GM12878 (cell line): ENCODE measurements around the gene GON7. TPM values are rescaled to one million over a fixed set of nuclear protein-coding genes. Genes with fewer than 3 reads are reported as not detected.

Source experiments
- ATAC-seq: fragments of 200-7000 bp; cut with Tn5 transposase; 3 replicates; pipeline ENCODE4 v1.9.1; 2020; ENCODE audit warnings: mild to moderate bottlenecking, moderate library complexity
- BruUV-seq: library from RNA; stranded (reverse); fragments of 400-500 nt; replicated peaks from 2 replicates; lab custom pipeline; 2021; lab: Mats Ljungman, UMichigan
- CTCF ChIA-PET: fragments of 300-600 bp; sonication (Branson Sonifier 250); formaldehyde crosslinking; extraction: SDS; loops from one replicate; lab custom pipeline; 2021; ENCODE audit warnings: inconsistent platforms; lab: Yijun Ruan, JAX
- POLR2A ChIA-PET: fragments of 350-600 bp; formaldehyde crosslinking; extraction: SDS; loops from one replicate; lab custom pipeline; 2021; ENCODE audit warnings: inconsistent platforms; lab: Charles Lee
- RAD21 ChIA-PET: fragments of 300-600 bp; sonication (Branson Sonifier 250); formaldehyde crosslinking; loops from one replicate; lab custom pipeline; 2023; ENCODE audit warnings: antibody characterized with exemption; ENCODE audit not compliant: unreplicated experiment; lab: Charles Lee
- SMC1A ChIA-PET: fragments of 300-600 bp; sonication (Branson Sonifier 250); formaldehyde crosslinking; loops from one replicate; lab custom pipeline; 2023; ENCODE audit not compliant: unreplicated experiment, uncharacterized antibody; lab: Charles Lee
- DNase-seq: peaks from one replicate; pipeline ENCODE4 v3.0.0-alpha.2; 2011; ENCODE audit warnings: low read depth, low spot score
- FAIRE-seq: peaks from 3 replicates; lab custom pipeline; 2011; peaks lifted over from hg19 to GRCh38; lab: Jason Lieb, UNC
- H2AFZ ChIP-seq: 2 replicates; pipeline ENCODE4 v1.6.0; 2011; ENCODE audit warnings: low read depth, low read length, control low read depth; ENCODE audit not compliant: control insufficient read depth
- H3K27ac ChIP-seq: 2 replicates; pipeline ENCODE4 v1.5.1; 2011; ENCODE audit warnings: control low read depth; ENCODE audit not compliant: control insufficient read depth, insufficient read depth
- H3K27me3 ChIP-seq, 2 experiments: replicated peaks in 1 of 2; 2 replicates each; pipeline versions ENCODE4 v1.6.0 to v1.6.1; 2011; ENCODE audit warnings: low read length in 1 of 2; ENCODE audit not compliant: control insufficient read depth in 2 of 2, insufficient read depth in 2 of 2
- H3K36me3 ChIP-seq, 2 experiments: 2 replicates each; pipeline ENCODE4 v1.5.1; 2011; ENCODE audit warnings: low read length in 1 of 2; ENCODE audit not compliant: control insufficient read depth in 2 of 2, insufficient read depth in 2 of 2
- H3K4me1 ChIP-seq: 2 replicates; pipeline ENCODE4 v1.6.1; 2011; ENCODE audit warnings: mild to moderate bottlenecking, low read length, moderate library complexity, mixed read lengths; ENCODE audit not compliant: control insufficient read depth, insufficient read depth
- H3K4me2 ChIP-seq: 2 replicates; pipeline ENCODE4 v1.6.0; 2011; ENCODE audit warnings: control low read depth; ENCODE audit not compliant: control insufficient read depth, insufficient read depth
- H3K4me3 ChIP-seq: fragments of 200-600 bp; sonication (generic); 2 replicates; pipeline ENCODE4 v1.5.1; 2016
- H3K79me2 ChIP-seq: 2 replicates; pipeline ENCODE4 v1.6.0; 2011; ENCODE audit warnings: low read length; ENCODE audit not compliant: control insufficient read depth, insufficient read depth
- H3K9ac ChIP-seq: 2 replicates; pipeline ENCODE4 v1.8.0; 2011; ENCODE audit warnings: low read length, control low read depth, mixed read lengths; ENCODE audit not compliant: control insufficient read depth, insufficient read depth
- H3K9me3 ChIP-seq: replicated peaks from 3 replicates; pipeline ENCODE4 v1.5.1; 2011; ENCODE audit warnings: mild to moderate bottlenecking, low read length; ENCODE audit not compliant: control insufficient read depth, insufficient read depth
- H4K20me1 ChIP-seq: 2 replicates; pipeline ENCODE4 v1.6.0; 2011; ENCODE audit not compliant: control insufficient read depth, insufficient read depth
- RCOR1 ChIP-seq: conservative IDR thresholded peaks from 2 replicates; pipeline ENCODE4 v1.6.1; 2012; ENCODE audit warnings: low read depth, low read length, improper control_type of control experiment
- SMAD5 ChIP-seq: IDR thresholded peaks from 2 replicates; pipeline ENCODE4 v1.6.1; 2016; ENCODE audit warnings: antibody characterized with exemption, low read depth
- WGBS: methylation state at CpG from one replicate; pipeline ENCODE4 v1.1.6; 2016; ENCODE audit warnings: low lambda C conversion rate; ENCODE audit not compliant: insufficient replicate concordance, insufficient coverage; ENCODE audit errors: missing lambda C conversion rate; 5-methylcytosine and 5-hydroxymethylcytosine counted together
- in situ Hi-C: fragments of 300-500 bp; cut with MboI; formaldehyde crosslinking; loops from 9 replicates; pipeline ENCODE4 v1.14.3; 2018; ENCODE audit warnings: mixed read lengths
- intact Hi-C: fragments of 100-400 bp; cut with micrococcal nuclease; formaldehyde crosslinking; loops from one replicate; pipeline ENCODE4 v1.14.2; 2022; ENCODE audit not compliant: unreplicated experiment
- polyA plus RNA-seq, 11 experiments: library from polyadenylated mRNA; depleted of rRNA in 4 of 11; unstranded in 6 of 11; stranded (reverse) in 5 of 11; fragments of >200 nt; fragmentation: Nextera tagmentation in 4 of 11; fragmentation: Illumina TruSeq in 1 of 11; extraction: Ambion mirVana in 4 of 11; extraction: Trizol in 1 of 11; gene quantifications; 1 replicate in 1 of 11; 2 replicates in 10 of 11; pipeline versions ENCODE4 v1.2.1 to v1.2.3, GENCODE V29; 2011 to 2016; ENCODE audit warnings: inconsistent platforms in 2 of 11, missing spikeins in 2 of 11, low read depth in 1 of 11
- total RNA-seq, 4 experiments: library from RNA; depleted of rRNA in 3 of 4; stranded (reverse); fragments of >200 nt in 3 of 4; fragmentation: Illumina TruSeq in 1 of 4; extraction: Trizol in 1 of 4; gene quantifications; 2 replicates each; pipeline versions ENCODE4 v1.2.1 to v1.2.3, GENCODE V29; 2013 to 2021
- TF ChIP-seq, protein P1 (sequence below): IDR thresholded peaks from 2 replicates; pipeline ENCODE4 v1.6.1; 2012; ENCODE audit warnings: low read depth, low read length, improper control_type of control experiment
- TF ChIP-seq, protein P2 (sequence below): IDR thresholded peaks from 2 replicates; pipeline ENCODE4 v1.6.1; 2012; ENCODE audit warnings: mild to moderate bottlenecking, low read depth, low read length
- TF ChIP-seq, protein P3 (sequence below): fragments of 450-650 bp; IDR thresholded peaks from 2 replicates; pipeline ENCODE4 v1.6.1; 2016; ENCODE audit warnings: mild to moderate bottlenecking
- TF ChIP-seq, protein P4 (sequence below): fragments of 450-650 bp; formaldehyde crosslinking; IDR thresholded peaks from 2 replicates; pipeline ENCODE4 v1.5.0; 2022; ENCODE audit warnings: mild to moderate bottlenecking, missing genetic modification characterization

Gene GON7
- total and polyA plus RNA-seq, 10 of the 15 experiments (the other 5 are each of a cell fraction or from before 2014, with no cell fraction given): 21.6 to 59.0 (median 33.0) TPM

DNA sequence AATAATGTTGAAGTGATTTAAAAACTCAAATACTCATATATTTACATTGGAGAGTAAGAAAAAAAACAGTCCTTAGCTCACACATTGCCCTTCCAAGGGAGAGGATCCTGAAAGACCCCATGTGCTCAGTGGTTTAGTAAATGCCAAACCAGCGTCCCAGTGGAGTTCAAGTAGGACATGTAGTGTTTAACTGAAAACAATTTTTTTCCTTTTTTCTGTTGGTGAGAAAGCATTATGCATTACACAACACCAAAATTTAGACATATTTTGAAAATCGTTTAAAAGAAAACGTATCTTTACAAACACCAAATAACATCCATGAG is 33.8 kb upstream of the GON7 start (continued):
- TF ChIP-seq, protein P1, sequence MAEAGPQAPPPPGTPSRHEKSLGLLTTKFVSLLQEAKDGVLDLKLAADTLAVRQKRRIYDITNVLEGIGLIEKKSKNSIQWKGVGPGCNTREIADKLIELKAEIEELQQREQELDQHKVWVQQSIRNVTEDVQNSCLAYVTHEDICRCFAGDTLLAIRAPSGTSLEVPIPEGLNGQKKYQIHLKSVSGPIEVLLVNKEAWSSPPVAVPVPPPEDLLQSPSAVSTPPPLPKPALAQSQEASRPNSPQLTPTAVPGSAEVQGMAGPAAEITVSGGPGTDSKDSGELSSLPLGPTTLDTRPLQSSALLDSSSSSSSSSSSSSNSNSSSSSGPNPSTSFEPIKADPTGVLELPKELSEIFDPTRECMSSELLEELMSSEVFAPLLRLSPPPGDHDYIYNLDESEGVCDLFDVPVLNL: no peak
- TF ChIP-seq, all 136 proteins: peak for 0

DNA sequence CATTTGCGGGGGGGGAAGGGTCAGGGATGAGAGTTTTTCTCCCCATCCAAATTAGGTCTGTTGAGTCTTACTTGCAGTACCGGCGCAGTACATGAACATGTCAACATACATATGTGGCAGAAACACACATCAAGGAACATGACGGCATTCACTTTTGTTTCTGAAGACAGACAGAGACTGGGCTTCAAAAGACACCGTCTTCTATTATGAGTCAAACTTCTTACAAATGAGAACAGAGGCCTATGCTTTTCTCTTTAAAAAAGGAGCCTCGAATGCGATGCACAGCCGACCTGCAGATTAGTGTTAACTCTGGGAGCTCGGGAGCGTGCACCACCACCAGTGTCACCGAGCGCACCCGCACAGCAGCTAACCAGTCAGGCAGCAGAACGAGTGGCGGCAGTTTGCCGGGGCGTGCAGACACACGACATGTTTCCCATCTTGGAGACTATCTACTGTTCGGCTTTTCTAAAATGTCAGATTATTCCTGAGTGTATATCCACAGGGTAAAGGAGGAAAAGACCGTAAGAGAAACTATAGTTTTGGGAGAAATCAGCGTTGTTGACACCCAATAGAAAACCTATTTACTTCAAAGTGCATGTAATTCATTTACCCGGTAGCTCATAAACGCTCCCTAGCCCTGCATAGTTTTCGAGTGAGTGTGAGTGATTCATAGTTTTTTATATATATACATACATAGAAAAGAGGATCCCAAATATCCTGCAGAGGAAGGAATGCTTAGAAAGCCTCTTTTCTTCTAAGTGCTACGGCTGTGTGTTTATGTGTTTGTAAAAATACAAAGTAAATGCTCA is 33.2 kb upstream of the GON7 start:
- Histone ChIP-seq H3K9ac (no peak overlapping the region), H3K4me2 (no peak overlapping the region), H3K4me3 (no peak overlapping the region), H3K4me1 (no peaks in the 10 kb centered on the region), H3K27me3 (no peaks in the 10 kb centered on the region), H3K79me2 (no peaks in the 10 kb centered on the region), H3K9me3 (no peaks in the 10 kb centered on the region), H3K36me3 (peaks cover 8 to 19% of the 10 kb centered on the region in 2 experiments), H3K27ac (no peak overlapping the region), H4K20me1 (no peaks in the 10 kb centered on the region), H2AFZ (no peak overlapping the region)
- DNase-seq: no peak
- intact Hi-C loops: loop anchor here (5.0 kb wide), 1 partner anchor 307 kb away; no protein-coding TSS in a partner anchor
- ATAC-seq: no peak
- no peak for FAIRE-seq
- ChIA-PET CTCF (interaction anchor here (0.7 kb wide), 1 partner anchor 304 kb away, joined by 3 read pairs; no protein-coding TSS in a partner anchor), RAD21 (no interaction called here), POLR2A (interaction anchor here (0.7 kb wide), 1 partner anchor 8 kb away, joined by 3 read pairs; no protein-coding TSS in a partner anchor), SMC1A (interaction anchor here (0.7 kb wide), 2 partner anchors 43 to 137 kb away, joined by 3 read pairs; no protein-coding TSS in a partner anchor)
- 96% methylated on average over 25 of the region's 25 CpGs for WGBS
- in situ Hi-C loops: loop anchor here (25.0 kb wide), 1 partner anchor 297 kb away; no protein-coding TSS in a partner anchor
- BruUV-seq: no TSS peak
- TF ChIP-seq SMAD5: no peak
- TF ChIP-seq, protein P2, sequence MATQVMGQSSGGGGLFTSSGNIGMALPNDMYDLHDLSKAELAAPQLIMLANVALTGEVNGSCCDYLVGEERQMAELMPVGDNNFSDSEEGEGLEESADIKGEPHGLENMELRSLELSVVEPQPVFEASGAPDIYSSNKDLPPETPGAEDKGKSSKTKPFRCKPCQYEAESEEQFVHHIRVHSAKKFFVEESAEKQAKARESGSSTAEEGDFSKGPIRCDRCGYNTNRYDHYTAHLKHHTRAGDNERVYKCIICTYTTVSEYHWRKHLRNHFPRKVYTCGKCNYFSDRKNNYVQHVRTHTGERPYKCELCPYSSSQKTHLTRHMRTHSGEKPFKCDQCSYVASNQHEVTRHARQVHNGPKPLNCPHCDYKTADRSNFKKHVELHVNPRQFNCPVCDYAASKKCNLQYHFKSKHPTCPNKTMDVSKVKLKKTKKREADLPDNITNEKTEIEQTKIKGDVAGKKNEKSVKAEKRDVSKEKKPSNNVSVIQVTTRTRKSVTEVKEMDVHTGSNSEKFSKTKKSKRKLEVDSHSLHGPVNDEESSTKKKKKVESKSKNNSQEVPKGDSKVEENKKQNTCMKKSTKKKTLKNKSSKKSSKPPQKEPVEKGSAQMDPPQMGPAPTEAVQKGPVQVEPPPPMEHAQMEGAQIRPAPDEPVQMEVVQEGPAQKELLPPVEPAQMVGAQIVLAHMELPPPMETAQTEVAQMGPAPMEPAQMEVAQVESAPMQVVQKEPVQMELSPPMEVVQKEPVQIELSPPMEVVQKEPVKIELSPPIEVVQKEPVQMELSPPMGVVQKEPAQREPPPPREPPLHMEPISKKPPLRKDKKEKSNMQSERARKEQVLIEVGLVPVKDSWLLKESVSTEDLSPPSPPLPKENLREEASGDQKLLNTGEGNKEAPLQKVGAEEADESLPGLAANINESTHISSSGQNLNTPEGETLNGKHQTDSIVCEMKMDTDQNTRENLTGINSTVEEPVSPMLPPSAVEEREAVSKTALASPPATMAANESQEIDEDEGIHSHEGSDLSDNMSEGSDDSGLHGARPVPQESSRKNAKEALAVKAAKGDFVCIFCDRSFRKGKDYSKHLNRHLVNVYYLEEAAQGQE: no peak
- TF ChIP-seq, protein P3, sequence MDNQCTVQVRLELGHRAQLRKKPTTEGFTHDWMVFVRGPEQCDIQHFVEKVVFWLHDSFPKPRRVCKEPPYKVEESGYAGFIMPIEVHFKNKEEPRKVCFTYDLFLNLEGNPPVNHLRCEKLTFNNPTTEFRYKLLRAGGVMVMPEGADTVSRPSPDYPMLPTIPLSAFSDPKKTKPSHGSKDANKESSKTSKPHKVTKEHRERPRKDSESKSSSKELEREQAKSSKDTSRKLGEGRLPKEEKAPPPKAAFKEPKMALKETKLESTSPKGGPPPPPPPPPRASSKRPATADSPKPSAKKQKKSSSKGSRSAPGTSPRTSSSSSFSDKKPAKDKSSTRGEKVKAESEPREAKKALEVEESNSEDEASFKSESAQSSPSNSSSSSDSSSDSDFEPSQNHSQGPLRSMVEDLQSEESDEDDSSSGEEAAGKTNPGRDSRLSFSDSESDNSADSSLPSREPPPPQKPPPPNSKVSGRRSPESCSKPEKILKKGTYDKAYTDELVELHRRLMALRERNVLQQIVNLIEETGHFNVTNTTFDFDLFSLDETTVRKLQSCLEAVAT: no peak
- TF ChIP-seq RCOR1: no peak
- TF ChIP-seq, protein P4, sequence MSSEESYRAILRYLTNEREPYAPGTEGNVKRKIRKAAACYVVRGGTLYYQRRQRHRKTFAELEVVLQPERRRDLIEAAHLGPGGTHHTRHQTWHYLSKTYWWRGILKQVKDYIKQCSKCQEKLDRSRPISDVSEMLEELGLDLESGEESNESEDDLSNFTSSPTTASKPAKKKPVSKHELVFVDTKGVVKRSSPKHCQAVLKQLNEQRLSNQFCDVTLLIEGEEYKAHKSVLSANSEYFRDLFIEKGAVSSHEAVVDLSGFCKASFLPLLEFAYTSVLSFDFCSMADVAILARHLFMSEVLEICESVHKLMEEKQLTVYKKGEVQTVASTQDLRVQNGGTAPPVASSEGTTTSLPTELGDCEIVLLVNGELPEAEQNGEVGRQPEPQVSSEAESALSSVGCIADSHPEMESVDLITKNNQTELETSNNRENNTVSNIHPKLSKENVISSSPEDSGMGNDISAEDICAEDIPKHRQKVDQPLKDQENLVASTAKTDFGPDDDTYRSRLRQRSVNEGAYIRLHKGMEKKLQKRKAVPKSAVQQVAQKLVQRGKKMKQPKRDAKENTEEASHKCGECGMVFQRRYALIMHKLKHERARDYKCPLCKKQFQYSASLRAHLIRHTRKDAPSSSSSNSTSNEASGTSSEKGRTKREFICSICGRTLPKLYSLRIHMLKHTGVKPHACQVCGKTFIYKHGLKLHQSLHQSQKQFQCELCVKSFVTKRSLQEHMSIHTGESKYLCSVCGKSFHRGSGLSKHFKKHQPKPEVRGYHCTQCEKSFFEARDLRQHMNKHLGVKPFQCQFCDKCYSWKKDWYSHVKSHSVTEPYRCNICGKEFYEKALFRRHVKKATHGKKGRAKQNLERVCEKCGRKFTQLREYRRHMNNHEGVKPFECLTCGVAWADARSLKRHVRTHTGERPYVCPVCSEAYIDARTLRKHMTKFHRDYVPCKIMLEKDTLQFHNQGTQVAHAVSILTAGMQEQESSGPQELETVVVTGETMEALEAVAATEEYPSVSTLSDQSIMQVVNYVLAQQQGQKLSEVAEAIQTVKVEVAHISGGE (CRISPR knock-in tag): no peak
